Esophagus squamous epithelium (tissue), 4 donors: Measurements from ENCODE around the gene ZNF518A.

Experiments used
- POLR2A ChIP-seq, 4 donors: fragments of 450-650 bp; IDR thresholded peaks; one replicate each; pipeline ENCODE4 v1.6.1; 2017; ENCODE audit warnings: antibody characterized with exemption in 4 of 4, mild to moderate bottlenecking in 4 of 4, moderate library complexity in 3 of 4
- TF ChIP-seq, protein P1 (sequence below), 6 experiments: fragments of 450-650 bp in 4 of 6; fragments of 200-600 bp in 2 of 6; sonication (generic) in 2 of 6; IDR thresholded peaks; one replicate each; pipeline ENCODE4 v1.5.1; 2016 to 2019; ENCODE audit warnings: antibody characterized with exemption in 6 of 6, mild to moderate bottlenecking in 4 of 6, moderate library complexity in 4 of 6

- TF ChIP-seq, protein P1, sequence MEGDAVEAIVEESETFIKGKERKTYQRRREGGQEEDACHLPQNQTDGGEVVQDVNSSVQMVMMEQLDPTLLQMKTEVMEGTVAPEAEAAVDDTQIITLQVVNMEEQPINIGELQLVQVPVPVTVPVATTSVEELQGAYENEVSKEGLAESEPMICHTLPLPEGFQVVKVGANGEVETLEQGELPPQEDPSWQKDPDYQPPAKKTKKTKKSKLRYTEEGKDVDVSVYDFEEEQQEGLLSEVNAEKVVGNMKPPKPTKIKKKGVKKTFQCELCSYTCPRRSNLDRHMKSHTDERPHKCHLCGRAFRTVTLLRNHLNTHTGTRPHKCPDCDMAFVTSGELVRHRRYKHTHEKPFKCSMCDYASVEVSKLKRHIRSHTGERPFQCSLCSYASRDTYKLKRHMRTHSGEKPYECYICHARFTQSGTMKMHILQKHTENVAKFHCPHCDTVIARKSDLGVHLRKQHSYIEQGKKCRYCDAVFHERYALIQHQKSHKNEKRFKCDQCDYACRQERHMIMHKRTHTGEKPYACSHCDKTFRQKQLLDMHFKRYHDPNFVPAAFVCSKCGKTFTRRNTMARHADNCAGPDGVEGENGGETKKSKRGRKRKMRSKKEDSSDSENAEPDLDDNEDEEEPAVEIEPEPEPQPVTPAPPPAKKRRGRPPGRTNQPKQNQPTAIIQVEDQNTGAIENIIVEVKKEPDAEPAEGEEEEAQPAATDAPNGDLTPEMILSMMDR (IDR thresholded peaks at IDR 0.05) = no peak
- no peak for TF ChIP-seq POLR2A (IDR thresholded peaks at IDR 0.05)
Measured at GRCh38 chr10:96205580-96205979, 75.5 kb downstream of the ZNF518A start.
